Thyroid gland (tissue), 4 donors: Measurements from ENCODE around the gene DSTN. TPM values are rescaled to one million over a fixed set of nuclear protein-coding genes. Genes with fewer than 3 reads are reported as not detected.

ENCODE experiments used
- DNase-seq, 2 donors: peaks; one replicate each; pipeline ENCODE4 v3.0.0-alpha.2; 2019
- H3K27ac ChIP-seq, 3 donors: fragments of 200-600 bp; sonication (generic); 1 replicate in 2 of 3; 2 replicates in 1 of 3; pipeline ENCODE4 v1.5.1; 2016 to 2019; ENCODE audit warnings: mild to moderate bottlenecking in 1 of 3, moderate library complexity in 1 of 3
- H3K27me3 ChIP-seq: fragments of 200-600 bp; sonication (generic); one replicate; pipeline ENCODE4 v1.5.1; 2019
- H3K36me3 ChIP-seq, 2 donors: fragments of 200-600 bp; sonication (generic); one replicate each; pipeline ENCODE4 v1.5.1; 2016 to 2019
- H3K4me1 ChIP-seq, 2 donors: fragments of 200-600 bp; sonication (generic); one replicate each; pipeline ENCODE4 v1.5.1; 2017 to 2019
- H3K4me3 ChIP-seq, 3 donors: fragments of 200-600 bp; sonication (generic); replicated peaks in 1 of 3; 1 replicate in 2 of 3; 2 replicates in 1 of 3; pipeline ENCODE4 v1.5.1; 2016; ENCODE audit warnings: mild to moderate bottlenecking in 1 of 3
- H3K9me3 ChIP-seq: fragments of 200-600 bp; sonication (generic); one replicate; pipeline ENCODE4 v1.5.1; 2017
- CTCF ChIP-seq, 6 experiments: fragments of 200-600 bp in 3 of 6; fragments of 450-650 bp in 3 of 6; sonication (generic) in 3 of 6; IDR thresholded peaks; one replicate each; pipeline ENCODE4 v1.5.1; 2016 to 2019; ENCODE audit warnings: antibody characterized with exemption in 6 of 6, mild to moderate bottlenecking in 2 of 6, inconsistent platforms in 1 of 6, moderate library complexity in 1 of 6
- POLR2A ChIP-seq, 2 donors: fragments of 450-650 bp; IDR thresholded peaks; one replicate each; pipeline ENCODE4 v1.6.1; 2017; ENCODE audit warnings: antibody characterized with exemption in 2 of 2, mild to moderate bottlenecking in 2 of 2, moderate library complexity in 1 of 2
- WGBS, 2 donors: methylation state at CpG; one replicate each; pipeline ENCODE4 v1.1.5; 2017; 5-methylcytosine and 5-hydroxymethylcytosine counted together
- intact Hi-C: fragments of 100-400 bp; cut with DNase I; formaldehyde crosslinking; loops from one replicate; pipeline ENCODE4 v1.15.1; 2023
- total RNA-seq, 4 donors: library from RNA; depleted of rRNA; stranded (reverse); fragments of >200 nt; gene quantifications; one replicate each; pipeline ENCODE4 v1.2.3, GENCODE V29; 2016

Gene DSTN
- total RNA-seq, 4 donors from 2014 or later, result 504 to 681 (median 560) TPM

GRCh38 chr20:17531665-17532025 is 38.2 kb upstream of the DSTN start:
- no peaks in the 10 kb centered on the region for H3K36me3 ChIP-seq
- peaks cover 4 to 7% of the 10 kb centered on the region in 2 donors for H3K4me1 ChIP-seq
- no peaks in the 10 kb centered on the region for H3K27me3 ChIP-seq
- intact Hi-C loops, result loop anchor here (5.0 kb wide), 1 partner anchor 86 kb away; no protein-coding TSS in a partner anchor
- no peaks in the 10 kb centered on the region for H3K9me3 ChIP-seq
- peak overlapping the region; percentile 71 to 83 (median 80) for H3K27ac ChIP-seq
- peak overlapping the region in 2 of 3 donors; percentile 35 to 60 for H3K4me3 ChIP-seq
- TF ChIP-seq POLR2A (IDR thresholded peaks at IDR 0.05) (no peak), CTCF (IDR thresholded peaks at IDR 0.05) (no peak)
- no peak for DNase-seq
- 57 to 61% methylated on average over 5 of the region's 5 CpGs for WGBS, 2 donors

GRCh38 chr20:17533396-17533795 is 36.5 kb upstream of the DSTN start:
- intact Hi-C loops, result loop anchor here (5.0 kb wide), 1 partner anchor 84 kb away; no protein-coding TSS in a partner anchor

GRCh38 chr20:17534077-17534476 is 35.8 kb upstream of the DSTN start:
- no peaks in the 10 kb centered on the region for H3K27me3 ChIP-seq
- WGBS, 2 donors, result 94 to 95% methylated on average over 3 of the region's 3 CpGs
- intact Hi-C loops, result loop anchor here (5.0 kb wide), 1 partner anchor 83 kb away; no protein-coding TSS in a partner anchor
- H3K4me3 ChIP-seq, result no peak overlapping the region
- TF ChIP-seq CTCF (IDR thresholded peaks at IDR 0.05), result no peak
- no peak for TF ChIP-seq POLR2A (IDR thresholded peaks at IDR 0.05)
- peaks cover 8 to 12% of the 10 kb centered on the region in 2 donors for H3K4me1 ChIP-seq
- no peaks in the 10 kb centered on the region for H3K36me3 ChIP-seq
- no peak for DNase-seq
- H3K9me3 ChIP-seq, result no peaks in the 10 kb centered on the region
- no peak overlapping the region for H3K27ac ChIP-seq

More at GRCh38 chr20:17533396-17533795, 36.5 kb upstream of the DSTN start:
- Histone ChIP-seq H3K27me3 (no peaks in the 10 kb centered on the region), H3K4me3 (no peak overlapping the region), H3K27ac (no peak overlapping the region), H3K9me3 (no peaks in the 10 kb centered on the region), H3K4me1 (peaks cover 8 to 12% of the 10 kb centered on the region in 2 donors), H3K36me3 (no peaks in the 10 kb centered on the region)
- DNase-seq, result no peak
- 37 to 57% methylated on average over 1 of the region's 1 CpG for WGBS, 2 donors
- TF ChIP-seq CTCF (IDR thresholded peaks at IDR 0.05), result no peak
- no peak for TF ChIP-seq POLR2A (IDR thresholded peaks at IDR 0.05)

GRCh38 chr20:17536944-17537444 is 32.9 kb upstream of the DSTN start:
- TF ChIP-seq POLR2A (IDR thresholded peaks at IDR 0.05) (peak in 1 of 2 donors; percentile 23), CTCF (IDR thresholded peaks at IDR 0.05) (peak; percentile 85 to 100 (median 95))
- no peaks in the 10 kb centered on the region for H3K27me3 ChIP-seq
- WGBS, 2 donors, result 9 to 10% methylated on average over 6 of the region's 6 CpGs
- H3K36me3 ChIP-seq, result no peaks in the 10 kb centered on the region
- H3K4me1 ChIP-seq, result peaks cover 16 to 24% of the 10 kb centered on the region in 2 donors
- peak overlapping the region; percentile 32 to 55 (median 43) for H3K27ac ChIP-seq
- intact Hi-C loops, result no loop called here
- no peak overlapping the region for H3K4me3 ChIP-seq
- peak; percentile 85 to 86 for DNase-seq
- H3K9me3 ChIP-seq, result no peaks in the 10 kb centered on the region

GRCh38 chr20:17537959-17538358 is 31.9 kb upstream of the DSTN start:
- Histone ChIP-seq H3K4me1 (peaks cover 24 to 33% of the 10 kb centered on the region in 2 donors), H3K27ac (peak overlapping the region in 2 of 3 donors; percentile 32 to 43)
- no peak for TF ChIP-seq CTCF (IDR thresholded peaks at IDR 0.05)
- no peak for TF ChIP-seq POLR2A (IDR thresholded peaks at IDR 0.05)

More at GRCh38 chr20:17537959-17538358, 31.9 kb upstream of the DSTN start:
- DNase-seq, result no peak
- Histone ChIP-seq H3K4me3 (no peak overlapping the region), H3K9me3 (no peaks in the 10 kb centered on the region), H3K36me3 (no peaks in the 10 kb centered on the region), H3K27me3 (no peaks in the 10 kb centered on the region)
- intact Hi-C loops, result no loop called here
- 85 to 91% methylated on average over 3 of the region's 3 CpGs for WGBS, 2 donors
